Activated naive CD8-positive, alpha-beta T cell treated with anti-CD3 and anti-CD28 coated beads, Interleukin-2, amount 50 U/mL, for 24 hours (primary cell): ENCODE results near the gene FOXRED2.
"Not testable (repeated sequence)": the region's sequence is repeated elsewhere in the genome, so short reads cannot be mapped to it uniquely, and the experiment has no call there.

Experiments
- ATAC-seq: fragments of 150-1000 bp; cut with Tn5 transposase; one replicate; pipeline ENCODE4 v1.10.0; 2021
- DNase-seq: peaks from one replicate; pipeline ENCODE4 v3.0.0; 2021
- H3K27ac Mint-ChIP-seq: one replicate; pipeline ENCODE4 v1.8.0; 2021; ENCODE audit warnings: mild to moderate bottlenecking, mixed read lengths
- H3K27me3 Mint-ChIP-seq: one replicate; pipeline ENCODE4 v1.8.0; 2021; ENCODE audit warnings: mixed read lengths
- H3K36me3 Mint-ChIP-seq: one replicate; pipeline ENCODE4 v1.8.0; 2021; ENCODE audit warnings: low read depth, mixed read lengths
- H3K4me1 Mint-ChIP-seq: one replicate; pipeline ENCODE4 v1.8.0; 2021; ENCODE audit warnings: mixed read lengths
- H3K4me3 Mint-ChIP-seq: one replicate; pipeline ENCODE4 v1.8.0; 2021; ENCODE audit warnings: mild to moderate bottlenecking, moderate library complexity, mixed read lengths
- H3K9me3 Mint-ChIP-seq: one replicate; pipeline ENCODE4 v1.8.0; 2021; ENCODE audit warnings: mixed read lengths

FOXRED2 gene

DNA sequence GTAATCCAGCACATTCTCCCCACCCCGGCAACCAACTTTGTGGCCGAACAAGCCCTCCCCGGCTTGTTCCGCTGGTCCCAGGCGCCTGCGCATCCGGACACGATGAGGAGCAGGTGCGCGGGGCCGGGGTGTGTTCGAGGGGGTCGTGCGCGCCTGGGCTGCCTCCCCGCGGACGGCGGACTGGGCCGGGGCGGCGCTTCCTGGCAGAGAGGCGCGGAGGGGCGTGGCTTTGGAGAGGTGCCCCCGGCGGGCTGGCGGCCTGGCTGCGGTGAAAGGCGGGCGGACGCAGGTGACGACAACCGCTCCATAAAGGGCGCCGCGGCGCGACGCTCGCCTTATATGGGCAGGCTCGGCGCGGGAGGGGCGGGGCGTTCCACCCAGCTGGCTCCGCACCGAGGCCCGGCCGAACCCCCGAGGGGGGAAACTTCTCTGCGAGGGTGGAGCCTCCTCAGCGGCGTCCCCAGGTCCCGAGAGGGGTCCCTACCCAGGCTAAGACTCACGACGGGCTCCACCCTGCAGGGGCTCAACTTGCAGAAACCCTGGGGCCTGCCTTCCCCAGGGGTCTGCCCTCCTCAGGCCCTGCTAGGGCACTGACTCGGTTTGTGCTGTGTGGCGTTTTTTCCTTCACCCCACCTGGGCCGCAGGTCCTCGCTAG is 51.8 kb downstream of the FOXRED2 start:
- DNase-seq (peak; percentile 99), ATAC-seq (peak; percentile 83)
- Mint-ChIP-seq H3K27ac (peak overlapping the region; percentile 67), H3K27me3 (no peaks in the 10 kb centered on the region), H3K9me3 (no peaks in the 10 kb centered on the region), H3K4me1 (peaks cover 46% of the 10 kb centered on the region), H3K4me3 (peak overlapping the region; percentile 74), H3K36me3 (no peaks in the 10 kb centered on the region)

DNA sequence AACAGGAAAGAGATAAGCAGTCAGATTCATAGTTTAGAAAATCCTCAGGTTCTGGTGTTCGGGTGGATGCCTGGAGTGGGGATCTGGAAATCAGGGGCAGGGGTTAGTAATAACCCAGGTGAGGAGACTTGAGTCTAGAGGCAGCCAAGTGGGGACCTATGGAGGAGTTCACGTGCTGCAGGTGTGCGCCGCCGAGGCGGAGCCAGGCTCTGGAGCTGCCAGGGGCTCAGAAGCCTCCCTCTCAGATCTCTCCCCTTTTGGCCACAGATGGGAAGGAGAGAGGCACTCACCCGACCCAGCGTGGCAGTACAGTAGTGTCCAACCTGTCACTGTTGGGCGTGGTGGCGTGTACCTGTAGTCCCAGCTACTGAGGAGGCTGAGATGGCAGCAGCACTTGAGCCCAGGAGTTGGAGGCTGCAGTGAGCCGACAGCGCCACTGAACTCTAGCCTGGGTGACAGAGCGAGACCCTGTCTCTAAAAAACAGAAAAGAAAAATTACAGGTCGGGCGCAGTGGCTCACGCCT is 52.9 kb downstream of the FOXRED2 start:
- H3K27me3 Mint-ChIP-seq = no peaks in the 10 kb centered on the region
- peaks cover 48% of the 10 kb centered on the region for H3K4me1 Mint-ChIP-seq
- DNase-seq (no peak), ATAC-seq (no peak)
- no peaks in the 10 kb centered on the region for H3K9me3 Mint-ChIP-seq
- H3K27ac Mint-ChIP-seq = peak overlapping the region; percentile 22
- peak overlapping the region; percentile 74 for H3K4me3 Mint-ChIP-seq
- H3K36me3 Mint-ChIP-seq = no peaks in the 10 kb centered on the region

GRCh38 chr22:36452978-36453607 is 53.7 kb downstream of the FOXRED2 start:
- not testable (repeated sequence) for DNase-seq, H3K9me3 Mint-ChIP-seq, ATAC-seq, H3K27me3 Mint-ChIP-seq, H3K36me3 Mint-ChIP-seq
- peaks cover 53% of the 10 kb centered on the region for H3K4me1 Mint-ChIP-seq
- peak overlapping the region; percentile 30 for H3K27ac Mint-ChIP-seq
- peak overlapping the region; percentile 27 for H3K4me3 Mint-ChIP-seq

DNA sequence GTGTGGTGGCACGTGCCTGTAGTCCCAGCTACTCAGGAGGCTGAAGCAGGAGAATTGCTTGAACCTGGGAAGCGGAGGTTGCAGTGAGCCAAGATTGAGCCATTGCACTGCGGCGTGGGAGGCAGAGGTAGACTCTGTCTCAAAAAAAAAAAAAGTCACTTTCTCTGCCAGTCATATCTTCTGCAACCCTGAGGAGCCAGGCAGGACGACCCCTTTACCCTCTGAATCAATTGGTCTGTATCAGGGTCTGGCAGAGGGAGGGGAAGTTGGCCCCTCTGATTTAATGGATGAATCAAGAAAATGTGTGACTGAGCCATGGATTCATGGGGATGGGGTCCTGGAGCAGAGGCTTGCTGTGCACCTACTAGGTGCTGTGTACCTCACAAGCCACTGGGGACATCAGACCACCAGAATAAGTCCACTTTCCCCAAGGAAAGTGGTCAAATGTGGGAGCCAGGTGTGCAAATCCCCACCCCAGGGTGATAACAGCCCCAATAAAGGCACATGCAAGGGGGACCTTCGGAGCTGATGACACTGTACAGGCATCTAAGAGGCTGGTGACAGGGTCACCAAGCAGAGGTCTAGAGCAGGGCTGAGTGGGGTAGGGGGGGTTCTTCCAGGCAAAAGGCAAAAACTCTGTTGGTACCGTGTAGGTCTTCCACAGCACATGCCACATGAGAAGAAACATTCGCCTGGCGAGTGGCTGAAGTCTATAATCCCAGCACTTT is 54.4 kb downstream of the FOXRED2 start:
- Mint-ChIP-seq H3K4me3 (peak overlapping the region; percentile 76), H3K27me3 (no peaks in the 10 kb centered on the region), H3K36me3 (no peaks in the 10 kb centered on the region), H3K9me3 (no peaks in the 10 kb centered on the region), H3K27ac (peak overlapping the region; percentile 98), H3K4me1 (peaks cover 58% of the 10 kb centered on the region)
- ATAC-seq = no peak
- no peak for DNase-seq

GRCh38 chr22:36450923-36451322 is 55.9 kb downstream of the FOXRED2 start:
- not testable (repeated sequence) for H3K9me3 Mint-ChIP-seq, DNase-seq, ATAC-seq, H3K36me3 Mint-ChIP-seq, H3K27me3 Mint-ChIP-seq, H3K4me3 Mint-ChIP-seq
- Mint-ChIP-seq H3K4me1 (peaks cover 56% of the 10 kb centered on the region), H3K27ac (peak overlapping the region; percentile 98)

DNA sequence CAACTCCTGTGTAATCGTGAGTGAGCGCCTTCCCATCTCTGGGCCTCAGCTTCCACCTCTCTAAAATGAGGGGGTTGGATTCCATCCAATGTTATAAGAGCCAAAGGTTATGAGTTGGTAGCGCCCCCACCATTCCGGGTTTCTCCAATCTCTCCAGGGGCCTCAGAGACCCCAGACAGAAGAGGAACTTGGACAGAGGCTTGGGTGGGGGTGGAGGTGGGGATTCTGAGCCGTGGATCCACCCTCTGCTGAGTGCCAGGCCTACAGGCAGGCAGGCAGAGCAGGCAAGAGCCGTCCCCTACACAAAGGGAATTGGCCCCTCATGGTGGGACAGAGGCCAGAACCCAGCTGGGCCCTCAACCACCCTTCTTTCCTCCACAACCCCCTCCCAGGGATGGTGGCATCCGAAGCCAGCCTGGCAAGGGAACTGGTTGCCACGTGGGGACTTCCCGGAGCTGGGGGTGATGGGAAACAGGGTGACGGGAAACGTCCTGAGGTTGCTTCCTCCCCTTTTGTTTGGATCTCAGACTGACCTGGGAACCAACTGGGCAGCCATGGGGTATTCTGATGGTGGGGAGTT is 57.2 kb downstream of the FOXRED2 start:
- Mint-ChIP-seq H3K27ac (no peak overlapping the region), H3K4me3 (no peak overlapping the region), H3K27me3 (no peaks in the 10 kb centered on the region), H3K4me1 (peaks cover 56% of the 10 kb centered on the region), H3K9me3 (no peaks in the 10 kb centered on the region), H3K36me3 (no peaks in the 10 kb centered on the region)
- no peak for DNase-seq
- no peak for ATAC-seq

DNA sequence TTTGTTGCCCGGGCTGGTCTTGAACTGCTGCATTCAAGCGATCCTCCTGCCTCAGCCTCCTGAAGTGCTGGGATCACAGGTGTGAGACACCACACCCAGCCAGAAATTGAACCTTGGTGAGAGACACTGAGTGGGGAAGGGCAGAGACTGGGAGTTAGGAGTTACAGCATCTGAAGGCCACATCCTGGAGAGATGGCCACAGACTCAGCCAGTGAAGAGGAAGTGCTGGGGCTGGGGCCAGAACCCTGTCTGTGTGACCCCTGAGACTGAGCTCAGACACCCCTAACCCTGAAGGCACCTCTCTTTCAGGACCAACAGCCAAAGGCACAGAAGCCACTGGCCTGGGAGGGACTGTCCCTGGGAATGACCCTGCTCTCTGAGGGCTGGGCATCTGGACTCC is 59.2 kb downstream of the FOXRED2 start:
- H3K4me3 Mint-ChIP-seq = no peak overlapping the region
- no peaks in the 10 kb centered on the region for H3K9me3 Mint-ChIP-seq
- DNase-seq (no peak), ATAC-seq (no peak)
- H3K27me3 Mint-ChIP-seq = no peaks in the 10 kb centered on the region
- no peak overlapping the region for H3K27ac Mint-ChIP-seq
- peaks cover 47% of the 10 kb centered on the region for H3K4me1 Mint-ChIP-seq
- H3K36me3 Mint-ChIP-seq = no peaks in the 10 kb centered on the region

- ATAC-seq = no peak
- no peak overlapping the region for H3K4me3 Mint-ChIP-seq
- no peaks in the 10 kb centered on the region for H3K9me3 Mint-ChIP-seq
- no peak overlapping the region for H3K27ac Mint-ChIP-seq
- no peaks in the 10 kb centered on the region for H3K36me3 Mint-ChIP-seq
- H3K27me3 Mint-ChIP-seq = no peaks in the 10 kb centered on the region
- H3K4me1 Mint-ChIP-seq = peaks cover 33% of the 10 kb centered on the region
- no peak for DNase-seq
These were observed 61.6 kb downstream of the FOXRED2 start for GRCh38 chr22:36445158-36445668.

DNA sequence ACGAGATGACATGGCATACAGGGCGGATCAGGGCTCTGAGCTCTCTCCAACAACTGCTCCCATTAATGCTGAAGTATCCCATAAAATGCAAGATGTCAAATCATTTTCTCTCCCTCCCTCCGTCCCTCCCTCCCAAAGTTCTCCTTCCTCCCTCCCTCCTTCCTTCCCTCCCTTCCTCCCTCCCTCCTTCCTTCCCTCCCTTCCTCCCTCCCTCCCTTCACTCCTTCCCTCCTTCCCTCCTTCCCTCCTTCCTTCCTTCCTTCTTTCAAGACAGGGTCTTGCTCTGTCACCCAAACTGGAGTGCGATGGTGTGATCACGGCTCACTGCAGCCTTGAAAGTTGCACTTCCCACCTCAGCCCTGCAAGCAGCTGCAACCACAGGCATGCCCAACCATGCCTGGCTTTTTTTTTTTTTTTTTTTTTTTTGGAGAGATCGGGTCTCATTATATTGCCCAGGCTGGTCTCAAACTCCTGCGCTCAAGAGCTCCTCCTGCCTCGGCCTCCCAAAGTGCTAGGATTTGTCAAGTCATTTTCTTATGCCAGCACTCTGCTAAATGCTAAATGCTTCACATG is 63.6 kb downstream of the FOXRED2 start:
- ATAC-seq (no peak), DNase-seq (no peak)
- H3K4me1 Mint-ChIP-seq = peaks cover 42% of the 10 kb centered on the region
- H3K27me3 Mint-ChIP-seq = no peaks in the 10 kb centered on the region
- no peak overlapping the region for H3K4me3 Mint-ChIP-seq
- H3K27ac Mint-ChIP-seq = no peak overlapping the region
- H3K36me3 Mint-ChIP-seq = no peaks in the 10 kb centered on the region
- H3K9me3 Mint-ChIP-seq = no peaks in the 10 kb centered on the region

- DNase-seq = no peak
- Mint-ChIP-seq H3K36me3 (no peaks in the 10 kb centered on the region), H3K4me3 (no peak overlapping the region), H3K27ac (no peak overlapping the region), H3K4me1 (peaks cover 42% of the 10 kb centered on the region), H3K27me3 (no peaks in the 10 kb centered on the region), H3K9me3 (no peaks in the 10 kb centered on the region)
- no peak for ATAC-seq
These were observed 64.2 kb downstream of the FOXRED2 start for GRCh38 chr22:36442506-36443197.

- ATAC-seq = no peak
- no peaks in the 10 kb centered on the region for H3K27me3 Mint-ChIP-seq
- peak overlapping the region; percentile 62 for H3K27ac Mint-ChIP-seq
- no peaks in the 10 kb centered on the region for H3K36me3 Mint-ChIP-seq
- H3K9me3 Mint-ChIP-seq = no peaks in the 10 kb centered on the region
- no peak overlapping the region for H3K4me3 Mint-ChIP-seq
- DNase-seq = no peak
- H3K4me1 Mint-ChIP-seq = peaks cover 55% of the 10 kb centered on the region
These were observed 66.3 kb downstream of the FOXRED2 start for GRCh38 chr22:36440429-36441002.

- Mint-ChIP-seq H3K36me3 (no peaks in the 10 kb centered on the region), H3K27me3 (no peaks in the 10 kb centered on the region), H3K4me3 (peak overlapping the region; percentile 18), H3K27ac (peak overlapping the region; percentile 62), H3K9me3 (no peaks in the 10 kb centered on the region), H3K4me1 (peaks cover 58% of the 10 kb centered on the region)
- DNase-seq = peak; percentile 65
- peak; percentile 56 for ATAC-seq
These were observed 67.2 kb downstream of the FOXRED2 start for GRCh38 chr22:36439481-36440271.
